GM23248 (cell line): ENCODE results near the gene ARHGDIB. TPM values are rescaled to one million over a fixed set of nuclear protein-coding genes. Genes with fewer than 3 reads are reported as not detected.

Source experiments
- DNase-seq: peaks from one replicate; pipeline ENCODE4 v3.0.0-alpha.2; 2015
- H2AFZ ChIP-seq: fragments of 200-600 bp; sonication (generic); 2 replicates; pipeline ENCODE4 v1.6.1; 2016; ENCODE audit warnings: antibody characterized with exemption
- H3F3A ChIP-seq: fragments of 200-600 bp; sonication (generic); 2 replicates; pipeline ENCODE4 v1.6.1; 2016; ENCODE audit warnings: mild to moderate bottlenecking, antibody characterized with exemption, mixed run types; ENCODE audit not compliant: insufficient read depth
- H3K27ac ChIP-seq: fragments of 200-600 bp; sonication (generic); 2 replicates; pipeline ENCODE4 v1.5.1; 2016; ENCODE audit warnings: mild to moderate bottlenecking
- H3K27me3 ChIP-seq: fragments of 200-600 bp; sonication (generic); replicated peaks from 2 replicates; pipeline ENCODE4 v1.6.1; 2016; ENCODE audit warnings: mild to moderate bottlenecking; ENCODE audit not compliant: insufficient read depth
- H3K36me3 ChIP-seq: fragments of 200-600 bp; sonication (generic); 2 replicates; pipeline ENCODE4 v1.6.1; 2016; ENCODE audit warnings: low read depth, mild to moderate bottlenecking
- H3K4me1 ChIP-seq: fragments of 200-600 bp; sonication (generic); 2 replicates; pipeline ENCODE4 v1.6.1; 2016; ENCODE audit warnings: mild to moderate bottlenecking; ENCODE audit not compliant: insufficient read depth
- H3K4me2 ChIP-seq: fragments of 200-600 bp; sonication (generic); one replicate; pipeline ENCODE4 v1.6.1; 2016; ENCODE audit warnings: mild to moderate bottlenecking; ENCODE audit not compliant: unreplicated experiment
- H3K4me3 ChIP-seq: fragments of 200-600 bp; sonication (generic); 2 replicates; pipeline ENCODE4 v1.5.1; 2016; ENCODE audit warnings: mild to moderate bottlenecking
- H3K79me2 ChIP-seq: fragments of 200-600 bp; sonication (generic); 2 replicates; pipeline ENCODE4 v1.6.1; 2016; ENCODE audit warnings: mild to moderate bottlenecking; ENCODE audit not compliant: insufficient read depth
- H3K9ac ChIP-seq: fragments of 200-600 bp; sonication (generic); 2 replicates; pipeline ENCODE4 v1.6.1; 2016; ENCODE audit warnings: mild to moderate bottlenecking
- H3K9me2 ChIP-seq: fragments of 200-600 bp; sonication (generic); 2 replicates; pipeline ENCODE4 v1.6.1; 2016; ENCODE audit warnings: mixed run types, mild to moderate bottlenecking, moderate library complexity; ENCODE audit not compliant: insufficient read depth
- H3K9me3 ChIP-seq: fragments of 200-600 bp; sonication (generic); one replicate; pipeline ENCODE4 v1.6.1; 2017; ENCODE audit warnings: low read depth
- H4K20me1 ChIP-seq: fragments of 200-600 bp; sonication (generic); 2 replicates; pipeline ENCODE4 v1.6.0; 2016; ENCODE audit not compliant: insufficient read depth
- EZH2 ChIP-seq: fragments of 200-600 bp; sonication (generic); IDR thresholded peaks from 2 replicates; pipeline ENCODE4 v1.6.1; 2018; ENCODE audit warnings: antibody characterized with exemption, mild to moderate bottlenecking; ENCODE audit not compliant: insufficient read depth, poor library complexity, severe bottlenecking
- EZH2phosphoT487 ChIP-seq: fragments of 200-600 bp; sonication (generic); IDR thresholded peaks from 2 replicates; pipeline ENCODE4 v1.6.1; 2018; ENCODE audit warnings: antibody characterized with exemption, moderate library complexity, mild to moderate bottlenecking, low read depth; ENCODE audit not compliant: insufficient read depth
- WGBS, 2 experiments: methylation state at CpG; one replicate each; pipeline ENCODE4 v1.1.6; 2015 to 2017; ENCODE audit warnings: low lambda C conversion rate in 2 of 2, low coverage in 1 of 2; ENCODE audit errors: missing lambda C conversion rate in 2 of 2; 5-methylcytosine and 5-hydroxymethylcytosine counted together
- in situ Hi-C: fragments of 300-500 bp; cut with MboI; formaldehyde crosslinking; loops from 2 replicates; pipeline ENCODE4 v1.15.0; 2020
- polyA plus RNA-seq: library from polyadenylated mRNA; unstranded; fragments of >200 nt; fragmentation: Nextera tagmentation; extraction: Ambion mirVana; gene quantifications from 2 replicates; pipeline ENCODE4 v1.2.1, GENCODE V29; 2016
- total RNA-seq: library from RNA; depleted of rRNA; stranded (reverse); fragments of >200 nt; shearing (Covaris generic); gene quantifications from 2 replicates; pipeline ENCODE4 v1.2.3, GENCODE V29; 2014

ARHGDIB gene
- total and polyA plus RNA-seq, 2 experiments from 2014 or later: 8.5 to 10.4 TPM

DNA sequence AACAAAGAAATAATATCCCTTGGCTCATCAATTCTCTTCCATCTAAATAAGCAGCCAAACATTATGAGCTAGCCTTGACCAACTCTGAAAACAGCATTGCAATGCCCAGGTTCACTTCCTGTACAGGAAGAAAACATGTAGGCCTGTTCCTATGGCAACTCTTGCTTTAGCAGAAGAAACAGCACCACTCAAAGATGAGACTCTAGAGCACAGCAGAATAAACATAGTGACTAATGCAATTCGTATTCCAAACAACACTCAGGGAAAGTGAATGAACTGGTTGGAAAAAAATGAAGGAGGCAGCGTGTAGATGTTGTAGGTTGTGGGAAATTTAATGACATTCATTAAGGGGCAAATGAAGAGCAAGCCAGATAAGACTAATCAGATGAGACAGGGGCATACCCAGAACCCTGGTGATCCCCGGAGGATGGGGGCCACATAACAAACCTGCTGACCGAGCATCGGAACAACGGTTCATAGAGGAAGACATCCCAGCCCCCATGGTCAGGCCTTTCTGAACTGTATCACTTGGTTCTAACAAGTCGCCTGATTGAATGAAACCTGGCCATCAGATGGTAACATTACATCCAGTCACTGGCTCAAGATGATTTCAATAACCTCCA, 9.0 kb downstream of the ARHGDIB start:
- H3F3A ChIP-seq: peaks cover 30% of the 10 kb centered on the region
- no peak overlapping the region for H3K4me3 ChIP-seq
- H3K79me2 ChIP-seq: no peaks in the 10 kb centered on the region
- in situ Hi-C loops: no loop called here
- H3K27me3 ChIP-seq: no peaks in the 10 kb centered on the region
- H3K4me2 ChIP-seq: peak overlapping the region; percentile 45
- H3K27ac ChIP-seq: peak overlapping the region; percentile 78
- no peaks in the 10 kb centered on the region for H4K20me1 ChIP-seq
- H3K9me2 ChIP-seq: no peaks in the 10 kb centered on the region
- H3K4me1 ChIP-seq: peaks cover 29% of the 10 kb centered on the region
- H2AFZ ChIP-seq: peak overlapping the region; percentile 40; the same call in 1 of the 2 replicates
- 0 out of 2 replicates have a peak overlapping the region, but pooled peaks have one; percentile 13 for H3K9ac ChIP-seq
- 56 to 57% methylated on average over 7 of the region's 7 CpGs for WGBS, 2 experiments
- DNase-seq: peak; percentile 98
- no peak for TF ChIP-seq EZH2
- no peaks in the 10 kb centered on the region for H3K9me3 ChIP-seq
- H3K36me3 ChIP-seq: no peaks in the 10 kb centered on the region

DNA sequence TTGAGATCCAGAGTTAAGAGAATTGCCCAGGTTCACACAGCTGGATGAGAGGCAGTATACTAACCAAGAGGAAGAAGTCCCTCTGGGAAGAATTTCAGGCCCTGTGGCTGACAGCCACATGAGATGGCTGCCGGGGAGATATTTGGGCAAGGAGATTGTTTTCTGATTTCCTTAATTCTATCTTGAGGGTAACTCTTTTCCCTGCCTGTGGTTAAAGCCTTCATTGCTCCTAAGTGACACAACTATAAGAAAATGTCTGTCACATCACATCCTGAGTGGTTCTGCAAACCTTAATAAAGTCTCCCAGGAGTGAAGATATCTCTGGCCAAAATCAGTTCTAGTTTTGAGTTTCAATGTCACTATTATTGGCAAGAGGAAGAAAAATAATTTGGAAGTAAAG, 9.6 kb downstream of the ARHGDIB start:
- Histone ChIP-seq H3K27ac (peak overlapping the region; percentile 78), H3K4me1 (peaks cover 29% of the 10 kb centered on the region), H3K4me3 (no peak overlapping the region), H3K79me2 (no peaks in the 10 kb centered on the region), H4K20me1 (no peaks in the 10 kb centered on the region), H2AFZ (peak overlapping the region; percentile 69), H3K9me2 (no peaks in the 10 kb centered on the region), H3K27me3 (no peaks in the 10 kb centered on the region), H3K9ac (peak overlapping the region; percentile 13), H3K36me3 (no peaks in the 10 kb centered on the region), H3F3A (peaks cover 30% of the 10 kb centered on the region), H3K9me3 (no peaks in the 10 kb centered on the region), H3K4me2 (peak overlapping the region; percentile 45)
- in situ Hi-C loops: no loop called here
- WGBS, 2 experiments: 0 to 6% methylated on average over 1 of the region's 1 CpG
- peak; percentile 22 for DNase-seq
- TF ChIP-seq EZH2: no peak

GRCh38 chr12:14950982-14951746, 10.2 kb downstream of the ARHGDIB start:
- in situ Hi-C loops: no loop called here
- peak overlapping the region; percentile 78 for H3K27ac ChIP-seq

DNA sequence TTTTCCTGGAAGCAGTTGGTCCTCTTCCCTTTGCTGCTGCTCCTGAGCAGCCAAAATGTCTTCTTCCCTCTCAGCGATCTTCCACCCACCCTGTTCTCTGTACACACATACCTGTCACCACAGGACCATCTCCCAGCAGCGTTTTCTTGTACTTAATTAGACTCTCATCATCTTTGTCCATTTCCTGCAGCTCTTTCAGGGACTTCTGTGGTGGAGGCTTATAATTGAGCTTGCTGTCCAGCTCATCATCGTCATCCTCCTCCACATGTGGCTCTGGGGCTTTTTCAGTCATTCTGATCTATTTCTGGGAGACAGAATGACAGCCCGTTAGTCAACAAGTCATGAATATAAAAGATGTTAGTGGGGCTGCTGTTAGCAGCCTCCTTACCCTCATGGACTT, 11.0 kb downstream of the ARHGDIB start:
- in situ Hi-C loops: no loop called here

More at GRCh38 chr12:14950982-14951746, 10.2 kb downstream of the ARHGDIB start:
- peaks cover 29% of the 10 kb centered on the region for H3K4me1 ChIP-seq
- H3K79me2 ChIP-seq: no peaks in the 10 kb centered on the region
- no peaks in the 10 kb centered on the region for H4K20me1 ChIP-seq
- peak overlapping the region; percentile 13; the same call in 1 of the 2 replicates for H3K9ac ChIP-seq
- TF ChIP-seq EZH2phosphoT487: no peak
- no peak for TF ChIP-seq EZH2
- no peaks in the 10 kb centered on the region for H3K9me3 ChIP-seq
- no peak for DNase-seq
- H3K4me3 ChIP-seq: no peak overlapping the region
- no peaks in the 10 kb centered on the region for H3K36me3 ChIP-seq
- H3K27me3 ChIP-seq: no peaks in the 10 kb centered on the region
- peak overlapping the region; percentile 69 for H2AFZ ChIP-seq
- WGBS, 2 experiments: 90 to 93% methylated on average over 6 of the region's 6 CpGs
- H3F3A ChIP-seq: peaks cover 30% of the 10 kb centered on the region
- no peaks in the 10 kb centered on the region for H3K9me2 ChIP-seq
- H3K4me2 ChIP-seq: no peak overlapping the region

More for the DNA sequence above, 11.0 kb downstream of the ARHGDIB start:
- H3K4me1 ChIP-seq: peaks cover 29% of the 10 kb centered on the region
- DNase-seq: no peak
- no peaks in the 10 kb centered on the region for H3K9me3 ChIP-seq
- 66 to 77% methylated on average over 4 of the region's 4 CpGs for WGBS, 2 experiments
- no peak overlapping the region for H2AFZ ChIP-seq
- H3K79me2 ChIP-seq: no peaks in the 10 kb centered on the region
- H3F3A ChIP-seq: peaks cover 30% of the 10 kb centered on the region
- H3K4me3 ChIP-seq: no peak overlapping the region
- no peaks in the 10 kb centered on the region for H3K36me3 ChIP-seq
- no peaks in the 10 kb centered on the region for H3K27me3 ChIP-seq
- no peaks in the 10 kb centered on the region for H3K9me2 ChIP-seq
- H3K27ac ChIP-seq: no peak overlapping the region
- H3K9ac ChIP-seq: no peak overlapping the region
- no peaks in the 10 kb centered on the region for H4K20me1 ChIP-seq
- no peak overlapping the region for H3K4me2 ChIP-seq
- TF ChIP-seq EZH2phosphoT487 (no peak), EZH2 (no peak)
